HG02970 (cell line): ENCODE data around the gene MAP1LC3B2.

Experiments
- ATAC-seq: cut with Tn5 transposase; IDR thresholded peaks from one replicate; pipeline ENCODE4 v1.9.1; 2021; ENCODE audit warnings: mild to moderate bottlenecking, moderate library complexity, moderate number of reproducible peaks; ENCODE audit not compliant: unreplicated experiment, low FRiP score

Gene MAP1LC3B2

DNA sequence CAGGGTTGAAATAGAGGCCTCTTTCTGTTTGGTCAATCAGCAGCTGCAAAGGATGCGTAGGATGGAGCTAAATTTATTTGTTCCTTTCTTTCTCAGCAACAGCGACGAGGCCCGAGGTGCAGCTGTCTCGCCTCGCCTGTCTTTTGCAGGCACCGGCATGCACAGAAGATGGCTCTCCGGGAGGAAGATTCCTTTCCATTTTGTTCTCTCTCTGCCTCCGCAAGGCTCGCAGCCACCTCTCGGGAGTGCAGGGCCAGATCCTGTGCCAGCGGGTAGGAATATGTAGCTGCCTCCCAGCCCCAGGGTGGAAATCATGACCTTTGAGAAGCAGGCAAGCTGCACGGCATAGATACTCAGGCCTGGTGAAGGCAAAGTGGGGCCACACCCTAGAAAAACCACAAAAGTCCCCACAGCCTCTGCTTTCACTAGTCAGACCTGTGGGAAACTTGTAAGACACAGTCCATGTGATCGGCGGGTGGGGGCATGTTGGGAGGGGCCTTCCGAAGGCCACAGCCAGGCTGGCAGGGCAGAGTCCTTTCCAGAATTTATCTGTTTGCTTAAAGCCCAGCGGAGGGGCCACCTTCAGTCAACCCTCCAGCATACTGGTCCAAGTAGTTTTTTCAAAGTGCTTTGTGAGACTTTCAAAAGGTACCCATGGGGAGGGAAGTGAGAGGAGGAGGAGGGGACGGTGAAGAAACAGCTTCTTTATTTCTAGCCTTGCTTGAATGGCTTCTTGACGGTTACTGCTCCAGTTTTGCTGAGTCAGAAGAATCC is at the start of gene MAP1LC3B2:
Gene MAP1LC3B2, plus strand, starts transcription at position 220 of the 774 bp plus-strand sequence. CDS start 16,562 bp downstream, outside the sequence.
- ATAC-seq, result peak; percentile 85

DNA sequence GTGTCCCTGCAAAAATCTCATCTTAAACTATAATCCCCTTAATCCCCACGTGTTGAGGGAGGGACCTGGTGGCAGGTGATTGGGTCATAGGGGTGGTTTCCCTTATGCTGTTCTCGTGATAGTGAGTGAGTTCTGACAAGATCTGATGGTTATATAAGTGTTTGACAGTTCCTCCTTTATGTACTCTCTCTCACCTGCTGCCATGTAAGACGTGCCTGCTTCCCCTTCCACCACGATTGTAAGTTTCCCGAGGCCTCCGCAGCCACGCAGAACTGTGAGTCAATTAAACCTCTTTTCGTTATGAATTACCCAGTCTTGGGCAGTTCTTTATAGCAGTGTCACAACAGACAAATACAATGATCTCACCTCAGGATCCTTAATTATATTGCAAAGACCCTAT is 45.2 kb upstream of the MAP1LC3B2 start:
- no peak for ATAC-seq

DNA sequence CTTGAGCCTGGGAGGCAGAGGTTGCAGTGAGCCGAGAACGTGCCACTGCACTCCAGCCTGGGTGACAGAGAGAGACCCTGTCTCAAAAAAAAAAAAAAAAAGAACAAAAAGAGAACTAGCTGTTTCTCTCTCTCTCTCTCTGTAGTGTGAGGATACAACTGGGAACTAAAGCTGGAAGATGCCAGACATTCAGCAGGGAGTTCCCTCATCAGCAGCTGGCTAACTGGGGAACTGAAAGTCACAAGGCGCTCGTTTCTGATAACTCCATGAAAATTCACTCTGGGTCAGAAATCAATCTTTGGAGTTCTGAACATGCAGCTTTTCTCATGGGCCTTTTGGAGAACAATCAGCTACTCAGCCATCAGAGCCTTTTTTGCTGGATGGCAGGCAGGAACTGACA is 43.5 kb upstream of the MAP1LC3B2 start:
- ATAC-seq, result no peak

DNA sequence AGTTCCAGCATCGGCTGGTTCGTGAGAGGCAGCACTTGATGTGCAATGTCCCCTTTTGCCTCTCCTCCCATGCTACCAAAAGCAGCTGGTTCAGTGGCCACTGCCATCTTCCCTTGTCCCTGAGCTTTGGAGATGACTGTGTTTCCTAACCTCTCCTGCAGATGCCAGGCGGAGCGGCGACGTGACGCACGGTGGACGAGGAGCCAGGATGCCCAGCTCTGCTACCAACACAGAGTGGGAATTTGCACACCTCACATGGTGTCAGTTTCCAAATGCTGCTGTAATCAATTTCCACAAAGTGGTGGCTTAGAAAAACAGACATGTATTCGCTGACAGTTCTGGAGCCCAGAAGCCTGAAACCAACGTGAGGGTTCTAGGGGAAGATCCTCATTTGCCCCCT is 42.5 kb upstream of the MAP1LC3B2 start:
- ATAC-seq, result no peak

DNA sequence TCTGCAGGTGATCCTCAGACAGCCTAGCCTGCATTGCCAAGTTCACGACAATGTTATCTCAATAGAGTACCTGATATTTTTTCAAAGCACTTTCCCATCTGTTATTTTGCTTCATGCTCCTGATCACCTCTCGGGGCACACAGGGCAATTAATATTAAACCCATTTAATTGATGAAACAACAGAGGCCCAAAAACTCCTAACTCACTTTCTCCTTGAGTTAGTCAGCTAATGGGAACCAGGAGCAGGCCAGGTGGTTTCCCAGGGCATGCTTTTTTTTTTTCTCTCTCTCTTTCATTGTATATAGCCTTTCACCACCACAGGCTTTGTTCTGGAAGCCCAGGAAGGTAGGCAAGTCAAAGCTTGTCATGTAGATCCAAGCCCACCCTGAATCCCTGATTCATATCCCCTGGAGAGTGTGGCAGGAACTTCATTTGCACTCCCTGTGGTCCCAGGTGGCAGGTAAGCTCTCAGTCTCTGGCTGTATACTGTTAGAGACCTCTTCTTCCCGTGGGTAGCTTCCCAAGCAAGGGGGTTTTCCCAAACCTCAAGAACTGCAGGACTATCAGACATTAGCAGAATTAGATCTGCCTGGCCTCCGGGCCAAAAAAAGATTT is 41.6 kb upstream of the MAP1LC3B2 start:
- no peak for ATAC-seq

DNA sequence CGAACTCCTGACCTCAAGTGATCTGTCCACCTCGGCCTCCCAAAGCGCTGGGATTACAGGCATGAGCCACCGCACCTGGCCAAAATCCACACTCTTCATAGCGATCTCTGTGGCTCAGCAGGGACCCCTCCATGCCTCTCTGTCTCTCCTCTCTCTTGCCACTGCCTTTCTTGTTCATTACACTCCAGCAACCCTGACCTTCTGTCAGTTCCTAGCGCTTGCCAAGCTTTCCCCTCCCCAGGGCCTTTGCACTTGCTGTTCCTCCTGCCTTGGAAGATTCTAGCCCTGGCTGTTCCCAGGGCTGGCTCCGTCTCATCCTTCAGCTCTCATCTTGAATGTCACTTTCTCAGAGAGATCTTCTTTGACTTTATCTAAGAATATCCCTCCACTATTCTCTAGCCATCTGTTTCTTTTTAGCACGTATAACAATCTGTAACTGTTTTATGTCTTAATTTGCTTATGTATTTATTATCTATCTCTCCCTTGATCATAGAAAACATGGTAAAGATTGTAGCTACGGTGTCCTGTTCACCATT is 38.9 kb upstream of the MAP1LC3B2 start:
- no peak for ATAC-seq

DNA sequence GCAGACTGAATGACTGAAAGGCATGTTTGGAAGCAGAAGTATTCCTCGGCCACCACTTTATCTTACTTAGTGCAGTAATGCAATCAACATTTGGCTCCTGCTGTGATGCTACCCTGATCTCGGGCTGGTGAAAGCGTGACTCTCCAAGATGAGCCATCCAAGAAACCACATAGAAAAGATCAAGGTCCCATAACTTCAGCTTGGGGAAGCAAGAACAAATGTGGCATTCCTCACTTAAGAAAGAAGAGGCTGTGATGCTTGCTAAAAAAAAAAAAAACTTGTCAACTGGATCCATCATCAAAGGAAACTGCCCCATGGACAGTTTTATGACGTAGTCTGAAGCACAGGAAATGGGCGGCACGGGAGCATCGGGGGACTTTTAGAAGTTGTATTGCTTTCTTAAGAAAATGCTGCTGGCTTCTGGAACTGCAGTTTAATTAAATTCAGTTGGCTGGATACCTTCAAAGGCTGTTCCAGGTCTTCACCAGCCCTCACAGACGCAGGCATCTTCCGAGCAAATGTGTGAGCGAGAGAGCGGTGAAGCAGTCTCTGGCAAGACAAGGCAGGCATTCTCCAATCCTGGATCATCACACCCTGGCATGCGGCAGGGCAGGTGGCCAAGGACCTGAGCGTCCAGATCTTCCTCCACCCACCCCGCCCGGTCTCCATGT is 38.2 kb upstream of the MAP1LC3B2 start:
- no peak for ATAC-seq

DNA sequence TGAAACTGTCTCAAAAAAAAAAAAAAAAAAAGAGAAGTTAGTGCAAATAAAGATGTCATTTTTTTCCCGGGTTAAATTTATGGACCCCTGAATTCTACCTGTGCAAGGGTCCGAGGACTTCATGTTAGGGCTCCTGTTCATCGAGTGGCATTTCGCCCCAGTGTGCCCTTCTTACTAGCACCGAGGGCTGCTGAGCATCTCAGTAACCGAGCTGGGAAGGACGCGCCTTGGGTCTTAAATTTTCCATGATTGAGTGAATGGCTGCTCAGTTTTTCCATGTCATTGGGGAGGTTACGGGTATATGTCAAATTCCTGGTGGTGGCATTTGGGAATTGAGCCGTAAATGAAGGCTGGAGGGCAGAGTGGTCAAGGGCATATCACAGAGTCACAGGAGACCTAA is 34.9 kb upstream of the MAP1LC3B2 start:
- no peak for ATAC-seq

DNA sequence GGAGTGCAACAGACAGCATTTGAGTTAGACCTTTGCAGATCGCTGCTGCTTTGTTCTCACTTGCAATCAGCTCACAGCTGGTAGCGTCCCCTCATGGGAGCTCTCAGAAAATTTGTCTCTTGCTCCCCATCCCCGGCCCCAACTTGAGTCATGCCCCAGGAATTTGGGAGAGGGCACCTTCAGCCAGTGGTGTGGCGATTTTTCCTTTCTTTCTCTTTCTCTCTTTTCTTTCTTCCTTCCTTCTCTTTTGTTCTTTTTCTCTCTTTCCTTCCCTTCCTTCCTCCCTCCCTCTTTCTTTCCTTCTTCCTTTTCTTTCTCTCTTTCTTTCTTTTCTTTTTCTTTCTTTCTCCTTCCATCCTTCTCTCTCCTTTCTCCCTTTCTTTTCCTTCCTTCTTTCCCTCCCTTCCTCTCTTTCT is 34.2 kb upstream of the MAP1LC3B2 start:
- ATAC-seq, result no peak

DNA sequence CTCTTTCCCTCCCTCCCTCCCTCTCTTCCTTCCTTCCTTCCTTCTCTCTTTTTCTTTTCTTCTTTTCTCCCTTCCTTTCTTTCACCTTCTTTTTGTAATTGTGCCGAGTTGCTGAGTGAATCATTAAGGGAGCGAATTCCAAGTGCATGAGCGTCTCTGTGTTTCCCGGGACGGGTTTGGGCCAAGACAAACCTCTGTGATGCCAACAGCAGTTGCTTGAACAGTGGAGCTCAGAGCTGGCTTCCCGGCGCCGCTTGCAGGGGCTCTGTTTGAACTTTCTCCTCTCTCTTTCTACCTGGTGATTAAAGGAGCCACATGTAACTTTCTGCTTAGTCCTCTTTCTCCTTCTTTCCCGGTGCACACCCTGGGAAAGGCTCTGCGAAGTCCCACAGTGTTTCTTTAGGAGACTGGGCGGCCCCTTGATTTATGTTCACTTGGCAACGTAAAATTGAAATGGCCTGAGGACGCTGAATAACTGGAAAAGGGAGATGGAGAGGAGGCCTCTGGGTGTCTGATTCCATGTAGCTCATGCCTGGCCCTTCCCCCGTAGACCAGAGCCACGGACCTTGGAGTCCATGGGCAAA is 33.7 kb upstream of the MAP1LC3B2 start:
- no peak for ATAC-seq

DNA sequence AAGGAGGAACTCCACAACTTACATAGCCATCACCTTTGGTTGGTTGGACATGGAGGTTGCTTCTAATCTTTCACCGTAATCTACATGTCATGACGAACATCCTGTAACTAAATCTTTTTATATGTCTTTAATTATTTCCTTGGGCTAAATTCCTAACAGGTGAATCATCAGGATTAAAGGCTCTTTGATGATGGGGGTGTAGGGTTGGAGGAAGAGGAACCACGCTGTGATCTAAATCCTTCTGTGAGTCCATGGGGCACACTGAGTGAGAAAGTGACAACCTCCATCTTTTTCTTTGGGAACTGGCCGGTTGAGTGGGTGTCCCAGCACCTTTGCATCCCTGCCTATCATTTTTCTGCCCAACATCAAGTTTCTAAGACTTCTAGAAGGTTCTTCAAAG is 31.1 kb upstream of the MAP1LC3B2 start:
- ATAC-seq, result no peak

DNA sequence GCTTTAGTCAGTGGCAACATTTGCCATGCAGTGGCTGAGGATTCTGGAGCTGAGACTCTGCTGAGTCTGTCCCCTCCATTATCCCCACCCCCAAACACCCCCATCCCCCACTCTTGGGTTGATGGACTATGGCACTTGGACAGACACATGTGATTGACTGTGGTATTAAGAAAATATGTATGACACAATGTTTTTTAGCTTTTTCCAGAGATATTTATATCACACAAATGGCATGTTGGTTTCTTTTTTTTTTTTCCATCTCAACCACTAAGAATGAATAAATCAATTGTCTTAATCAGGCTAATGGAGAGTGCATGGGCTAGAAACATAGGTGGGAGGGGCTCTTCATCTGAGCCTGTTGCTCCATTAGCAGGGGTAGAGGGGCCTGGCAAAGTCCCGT is 30.7 kb upstream of the MAP1LC3B2 start:
- no peak for ATAC-seq

DNA sequence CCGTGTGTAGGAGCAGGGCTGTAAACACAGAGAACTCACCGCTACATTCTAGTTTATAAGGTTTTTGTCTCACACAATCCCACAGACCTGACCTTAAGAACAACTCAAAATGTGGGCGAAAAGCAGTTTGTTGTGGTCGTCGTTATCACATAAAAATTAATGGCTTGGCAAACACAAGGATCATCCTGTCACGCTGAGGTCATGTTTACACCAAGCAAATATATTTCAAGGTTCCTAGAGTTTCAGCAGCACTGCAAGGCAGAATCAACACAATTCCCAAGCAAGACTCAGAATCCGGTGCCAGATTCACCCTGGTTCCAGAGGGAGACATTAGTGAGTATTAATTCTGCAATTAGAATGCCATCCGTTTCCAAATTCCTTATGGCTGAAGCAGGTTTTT is 30.1 kb upstream of the MAP1LC3B2 start:
- no peak for ATAC-seq

DNA sequence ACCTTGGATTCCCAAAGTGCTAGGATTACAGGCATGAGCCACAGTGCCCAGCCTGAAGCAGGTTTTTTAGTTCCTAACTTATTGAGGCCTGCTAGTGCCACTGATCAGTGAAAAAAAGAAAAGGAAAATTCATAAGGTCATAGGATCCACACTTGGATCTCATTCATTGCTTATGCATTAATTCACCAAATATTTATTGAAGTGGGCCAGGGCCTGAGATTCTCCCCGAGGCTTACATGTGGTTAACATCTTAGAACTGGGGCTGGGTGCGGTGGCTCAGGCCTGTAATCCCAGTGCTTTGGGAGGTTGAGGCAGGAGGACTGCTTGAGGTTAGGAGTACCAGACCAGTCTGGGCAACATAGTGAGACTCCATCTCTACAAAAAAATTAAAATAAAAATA is 29.5 kb upstream of the MAP1LC3B2 start:
- no peak for ATAC-seq

DNA sequence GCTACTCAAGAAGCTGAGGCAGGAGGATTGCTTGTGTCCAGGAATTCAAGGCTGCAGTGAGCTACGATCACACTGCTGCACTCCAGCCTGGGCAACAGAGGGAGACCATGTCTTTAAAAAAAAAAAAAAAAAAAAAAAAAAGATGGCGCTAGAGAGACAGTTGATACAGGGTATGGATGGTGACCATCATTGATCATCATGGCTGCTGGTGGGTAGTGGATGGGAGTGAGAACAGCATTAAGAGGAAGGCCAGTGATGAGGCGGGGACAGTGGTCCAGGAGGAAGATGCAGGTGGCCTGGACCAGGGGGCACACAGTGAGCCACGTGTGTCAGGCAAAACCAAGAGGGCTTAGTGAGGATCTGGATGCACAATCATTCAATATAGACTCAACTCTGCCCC is 26.8 kb upstream of the MAP1LC3B2 start:
- no peak for ATAC-seq

DNA sequence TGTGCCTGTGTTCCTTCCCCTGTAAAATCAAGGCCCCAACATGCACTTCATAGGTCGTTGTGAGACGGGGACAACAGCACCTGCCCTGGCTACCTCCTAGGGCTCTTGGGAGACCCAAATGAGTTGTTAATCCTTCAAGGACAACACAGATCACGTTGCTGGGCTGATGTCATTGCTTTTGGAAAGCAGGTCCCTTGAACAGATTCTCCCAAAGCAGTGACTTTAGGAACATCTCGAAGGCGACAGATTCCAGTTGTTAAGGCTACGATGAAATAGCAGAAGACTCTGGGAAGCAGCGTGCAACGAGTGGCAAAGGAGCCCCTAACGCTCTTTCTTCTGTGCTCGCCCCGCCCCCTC is 26.2 kb upstream of the MAP1LC3B2 start:
- no peak for ATAC-seq

DNA sequence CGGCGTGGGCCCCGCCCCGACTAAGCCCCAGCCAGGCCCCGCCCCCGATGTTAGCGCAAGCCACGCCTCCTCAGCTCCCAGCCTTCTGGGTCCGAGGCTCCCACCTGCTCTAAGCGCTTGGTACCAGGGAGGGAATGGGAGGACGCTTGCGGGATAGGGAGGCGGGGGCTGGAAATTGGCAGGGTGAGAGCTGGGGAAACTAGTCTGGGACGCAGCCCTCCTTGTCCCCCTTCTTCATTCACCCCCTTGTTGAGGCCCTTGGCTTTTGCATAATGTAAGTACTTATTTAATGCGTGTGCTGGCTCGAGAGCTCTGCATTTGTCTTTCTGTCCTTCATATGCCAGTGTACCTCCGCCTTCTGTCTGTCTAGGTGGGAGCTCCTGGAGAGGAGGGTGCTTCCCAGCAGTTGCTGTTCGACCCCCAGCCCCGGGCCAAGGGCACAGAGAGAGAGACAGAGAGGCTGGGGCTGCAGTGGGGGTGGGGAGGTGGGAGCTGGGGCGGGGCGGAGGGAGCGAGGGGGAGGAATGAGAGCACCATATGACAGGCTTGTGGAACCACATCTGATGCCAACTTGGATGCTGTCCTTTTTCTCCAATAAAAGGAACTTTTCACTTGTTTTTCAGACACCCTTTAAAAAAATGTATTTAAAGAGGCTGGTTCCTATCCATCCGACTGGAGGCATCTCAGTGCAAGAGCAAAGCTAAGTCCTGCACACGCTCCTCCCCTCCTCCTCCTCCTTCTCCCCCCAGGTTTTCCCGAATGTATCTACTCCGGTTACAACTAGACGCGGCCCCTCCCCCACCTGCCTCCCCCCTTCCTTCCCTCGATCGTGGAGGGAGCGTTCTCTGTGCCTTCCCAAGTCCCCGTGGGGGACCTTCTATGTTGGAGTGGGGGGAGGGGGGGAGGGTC is 25.6 kb upstream of the MAP1LC3B2 start:
- no peak for ATAC-seq

DNA sequence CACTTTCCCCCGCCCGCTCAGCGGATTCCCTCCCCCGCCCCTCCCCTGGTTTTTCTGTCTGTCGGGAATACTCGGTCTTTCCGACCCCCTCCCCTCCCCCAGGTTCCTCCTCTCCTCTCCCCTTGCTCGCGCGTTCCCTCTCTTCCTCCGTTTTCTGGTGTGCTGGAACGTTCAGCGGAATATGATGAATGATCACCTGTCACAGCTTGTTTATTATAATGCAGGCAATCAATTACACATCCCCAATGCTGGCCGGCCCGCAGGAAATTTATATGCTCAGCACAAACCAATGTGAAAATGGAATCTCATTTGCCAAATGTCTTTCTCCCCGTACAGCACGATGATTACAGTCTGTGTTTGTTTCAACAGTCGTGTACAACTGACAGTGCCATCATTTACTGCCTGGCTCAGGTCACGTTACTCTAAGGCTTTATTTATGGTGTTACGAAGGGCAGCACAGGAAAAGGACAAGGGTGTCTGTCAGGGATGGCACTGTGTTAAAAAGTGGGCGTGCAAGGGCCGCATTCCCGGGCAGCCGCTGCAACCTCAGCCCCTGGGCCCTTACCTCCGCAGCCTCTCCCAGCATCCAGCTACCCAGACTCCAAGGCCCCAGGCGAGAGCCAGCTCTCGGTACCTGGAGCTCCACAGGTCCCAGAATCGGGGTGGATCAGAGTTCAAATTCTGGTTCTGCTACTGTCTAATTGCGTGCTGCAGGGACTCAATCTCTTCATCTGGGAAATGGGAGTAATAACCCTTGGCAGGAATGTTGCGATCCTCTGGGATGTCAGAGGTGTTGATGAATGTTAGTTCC is 24.7 kb upstream of the MAP1LC3B2 start:
- no peak for ATAC-seq

DNA sequence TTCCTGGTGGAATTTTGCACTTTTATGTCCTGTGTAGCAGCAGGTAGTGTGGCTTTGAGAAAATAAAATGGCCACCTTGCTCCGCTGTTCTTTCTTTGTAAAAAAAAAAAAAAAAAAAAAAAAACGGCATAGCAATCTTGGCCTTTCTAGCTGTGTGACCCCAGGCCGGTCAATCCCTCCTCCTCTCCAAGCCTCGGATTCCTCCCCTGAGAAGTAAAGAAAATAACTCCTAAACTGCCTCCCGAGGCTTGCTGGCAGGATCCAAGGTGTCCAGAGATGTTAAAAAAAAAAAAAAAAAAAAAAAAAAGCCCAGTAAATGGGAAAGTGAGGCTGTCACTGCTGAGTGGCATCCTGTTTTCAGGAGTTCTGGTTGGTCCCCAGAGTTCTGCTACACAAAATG is 23.9 kb upstream of the MAP1LC3B2 start:
- ATAC-seq, result no peak
